CD4-positive, CD25-positive, alpha-beta regulatory T cell (primary cell): Measurements from ENCODE around the gene KCNJ15. TPM values are rescaled to one million over a fixed set of nuclear protein-coding genes. Genes with fewer than 3 reads are reported as not detected.

ENCODE experiments used
- ATAC-seq, 2 donors: fragments of 150-1000 bp; cut with Tn5 transposase; one replicate each; pipeline ENCODE4 v1.10.0; 2021; ENCODE audit warnings: low read depth in 2 of 2, moderate number of reproducible peaks in 2 of 2, moderate library complexity in 1 of 2
- DNase-seq, 3 donors: peaks; one replicate each; pipeline versions ENCODE4 v3.0.0 to v3.0.0-alpha.2; 2012 to 2022; ENCODE audit warnings: mixed read lengths in 1 of 3
- H3K27ac ChIP-seq: one replicate; pipeline ENCODE4 v1.7.0; 2013; ENCODE audit warnings: mild to moderate bottlenecking, low read length; ENCODE audit not compliant: insufficient read depth, poor library complexity, severe bottlenecking
- H3K27me3 ChIP-seq: one replicate; pipeline ENCODE4 v1.7.0; 2013; ENCODE audit warnings: low read length; ENCODE audit not compliant: control insufficient read depth, insufficient read depth
- H3K36me3 ChIP-seq: one replicate; pipeline ENCODE4 v1.7.0; 2013; ENCODE audit warnings: mild to moderate bottlenecking, low read length, moderate library complexity; ENCODE audit not compliant: control insufficient read depth, insufficient read depth
- H3K4me1 ChIP-seq: 2 replicates; pipeline ENCODE4 v1.7.0; 2013; ENCODE audit warnings: mild to moderate bottlenecking, low read length; ENCODE audit not compliant: insufficient read depth, control insufficient read depth, poor library complexity, severe bottlenecking
- H3K4me3 ChIP-seq: one replicate; pipeline ENCODE4 v1.7.0; 2013; ENCODE audit warnings: low read depth, mild to moderate bottlenecking, low read length, moderate library complexity
- H3K9me3 ChIP-seq, 2 experiments: 1 replicate in 1 of 2; 2 replicates in 1 of 2; pipeline ENCODE4 v1.7.0; 2013; ENCODE audit warnings: low read length in 2 of 2, mild to moderate bottlenecking in 1 of 2, moderate library complexity in 1 of 2; ENCODE audit not compliant: control insufficient read depth in 2 of 2
- H3K27ac Mint-ChIP-seq, 3 donors: one replicate each; pipeline ENCODE4 v1.8.0; 2020 to 2022; ENCODE audit warnings: mild to moderate bottlenecking in 3 of 3, mixed read lengths in 3 of 3, moderate library complexity in 2 of 3
- H3K27me3 Mint-ChIP-seq: one replicate; pipeline ENCODE4 v1.8.0; 2022; ENCODE audit warnings: mild to moderate bottlenecking, mixed read lengths
- H3K36me3 Mint-ChIP-seq: one replicate; pipeline ENCODE4 v1.8.0; 2020; ENCODE audit warnings: mixed read lengths
- H3K4me1 Mint-ChIP-seq, 4 donors: one replicate each; pipeline ENCODE4 v1.8.0; 2020 to 2022; ENCODE audit warnings: mixed read lengths in 4 of 4, mild to moderate bottlenecking in 1 of 4
- H3K4me3 Mint-ChIP-seq, 4 donors: one replicate each; pipeline ENCODE4 v1.8.0; 2020 to 2022; ENCODE audit warnings: mild to moderate bottlenecking in 4 of 4, mixed read lengths in 4 of 4, moderate library complexity in 3 of 4
- H3K9me3 Mint-ChIP-seq, 7 donors: one replicate each; pipeline ENCODE4 v1.8.0; 2020 to 2022; ENCODE audit warnings: mixed read lengths in 7 of 7, mild to moderate bottlenecking in 3 of 7, moderate library complexity in 2 of 7
- polyA plus RNA-seq, 4 donors: library from polyadenylated mRNA; unstranded; fragments of 300-500 nt; fragmentation: Illumina TruSeq; gene quantifications; one replicate each; pipeline ENCODE4 v1.2.3, GENCODE V29; 2021
- total RNA-seq: library from RNA; stranded (reverse); gene quantifications from one replicate; pipeline ENCODE4 v1.2.3, GENCODE V29; 2022

KCNJ15 gene
- total and polyA plus RNA-seq, 5 donors from 2014 or later, result 0.10 TPM; not detected in 4

- Mint-ChIP-seq H3K27me3 (peaks cover 7% of the 10 kb centered on the region), H3K4me3 (no peak overlapping the region), H3K27ac (no peak overlapping the region), H3K36me3 (no peaks in the 10 kb centered on the region), H3K4me1 (no peaks in the 10 kb centered on the region), H3K9me3 (peaks cover 0 to 3% (median 0%) of the 10 kb centered on the region in 7 donors)
- Histone ChIP-seq H3K9me3 (no peaks in the 10 kb centered on the region), H3K27ac (no peak overlapping the region), H3K4me1 (no peaks in the 10 kb centered on the region), H3K4me3 (no peak overlapping the region), H3K27me3 (no peaks in the 10 kb centered on the region), H3K36me3 (no peaks in the 10 kb centered on the region)
- ATAC-seq, result no peak
- no peak for DNase-seq
Observed at GRCh38 chr21:38312822-38313221, 56.0 kb downstream of the KCNJ15 start.

- no peak overlapping the region for H3K27ac Mint-ChIP-seq
- H3K27me3 Mint-ChIP-seq, result peaks cover 7% of the 10 kb centered on the region
- ATAC-seq (no peak), DNase-seq (no peak)
- Histone ChIP-seq H3K9me3 (no peaks in the 10 kb centered on the region), H3K27ac (no peak overlapping the region), H3K4me1 (no peaks in the 10 kb centered on the region), H3K36me3 (no peaks in the 10 kb centered on the region), H3K4me3 (no peak overlapping the region), H3K27me3 (no peaks in the 10 kb centered on the region)
- peaks cover 0 to 2% (median 0%) of the 10 kb centered on the region in 4 donors for H3K4me1 Mint-ChIP-seq
- H3K9me3 Mint-ChIP-seq, result peaks cover 0 to 3% (median 0%) of the 10 kb centered on the region in 7 donors
- no peaks in the 10 kb centered on the region for H3K36me3 Mint-ChIP-seq
- no peak overlapping the region for H3K4me3 Mint-ChIP-seq
Observed at GRCh38 chr21:38314558-38314957, 57.8 kb downstream of the KCNJ15 start.

- peaks cover 0 to 2% (median 0%) of the 10 kb centered on the region in 4 donors for H3K4me1 Mint-ChIP-seq
- Histone ChIP-seq H3K4me3 (no peak overlapping the region), H3K9me3 (no peaks in the 10 kb centered on the region), H3K4me1 (no peaks in the 10 kb centered on the region), H3K27me3 (no peaks in the 10 kb centered on the region), H3K36me3 (no peaks in the 10 kb centered on the region), H3K27ac (no peak overlapping the region)
- no peak for ATAC-seq
- H3K36me3 Mint-ChIP-seq, result no peaks in the 10 kb centered on the region
- no peak for DNase-seq
- peaks cover 7% of the 10 kb centered on the region for H3K27me3 Mint-ChIP-seq
- H3K4me3 Mint-ChIP-seq, result no peak overlapping the region
- H3K9me3 Mint-ChIP-seq, result peaks cover 0 to 3% (median 0%) of the 10 kb centered on the region in 7 donors
- no peak overlapping the region for H3K27ac Mint-ChIP-seq
Observed at GRCh38 chr21:38315122-38315521, 58.3 kb downstream of the KCNJ15 start.

GRCh38 chr21:38319781-38320180 is 63.0 kb downstream of the KCNJ15 start:
- ATAC-seq, result no peak
- H3K36me3 Mint-ChIP-seq, result no peaks in the 10 kb centered on the region
- peaks cover 5% of the 10 kb centered on the region for H3K27me3 Mint-ChIP-seq
- DNase-seq, result no peak
- Histone ChIP-seq H3K4me1 (no peaks in the 10 kb centered on the region), H3K27ac (no peak overlapping the region), H3K27me3 (no peaks in the 10 kb centered on the region), H3K4me3 (no peak overlapping the region), H3K9me3 (no peaks in the 10 kb centered on the region), H3K36me3 (no peaks in the 10 kb centered on the region)
- peaks cover 0 to 7% (median under 1%) of the 10 kb centered on the region in 4 donors for H3K4me1 Mint-ChIP-seq
- H3K4me3 Mint-ChIP-seq, result no peak overlapping the region
- H3K27ac Mint-ChIP-seq, result no peak overlapping the region
- H3K9me3 Mint-ChIP-seq, result peaks cover 0 to 2% (median 0%) of the 10 kb centered on the region in 7 donors

GRCh38 chr21:38321568-38321967 is 64.8 kb downstream of the KCNJ15 start:
- no peak for DNase-seq
- Mint-ChIP-seq H3K4me1 (peaks cover 0 to 7% (median under 1%) of the 10 kb centered on the region in 4 donors), H3K9me3 (peaks cover 0 to 2% (median 0%) of the 10 kb centered on the region in 7 donors), H3K27ac (no peak overlapping the region), H3K36me3 (no peaks in the 10 kb centered on the region), H3K4me3 (no peak overlapping the region), H3K27me3 (peaks cover 5% of the 10 kb centered on the region)
- no peaks in the 10 kb centered on the region for H3K4me1 ChIP-seq
- H3K27ac ChIP-seq, result no peak overlapping the region
- ATAC-seq, result no peak
- no peaks in the 10 kb centered on the region for H3K9me3 ChIP-seq
- no peaks in the 10 kb centered on the region for H3K36me3 ChIP-seq
- no peak overlapping the region for H3K4me3 ChIP-seq
- no peaks in the 10 kb centered on the region for H3K27me3 ChIP-seq

- H3K4me3 Mint-ChIP-seq, result no peak overlapping the region
- peaks cover 0 to 7% (median under 1%) of the 10 kb centered on the region in 4 donors for H3K4me1 Mint-ChIP-seq
Observed at GRCh38 chr21:38322311-38322950, 65.6 kb downstream of the KCNJ15 start.

GRCh38 chr21:38323721-38324531 is 67.1 kb downstream of the KCNJ15 start:
- Histone ChIP-seq H3K4me3 (no peak overlapping the region), H3K27me3 (no peaks in the 10 kb centered on the region), H3K27ac (no peak overlapping the region), H3K36me3 (no peaks in the 10 kb centered on the region), H3K4me1 (no peaks in the 10 kb centered on the region), H3K9me3 (no peaks in the 10 kb centered on the region)
- no peak for ATAC-seq
- DNase-seq, result no peak
- Mint-ChIP-seq H3K9me3 (peaks cover 0 to 2% (median 0%) of the 10 kb centered on the region in 7 donors), H3K27ac (no peak overlapping the region), H3K27me3 (peaks cover 5% of the 10 kb centered on the region), H3K4me3 (no peak overlapping the region), H3K36me3 (no peaks in the 10 kb centered on the region), H3K4me1 (peaks cover 0 to 7% (median under 1%) of the 10 kb centered on the region in 4 donors)

More at GRCh38 chr21:38322311-38322950, 65.6 kb downstream of the KCNJ15 start:
- peaks cover 5% of the 10 kb centered on the region for H3K27me3 Mint-ChIP-seq
- H3K27ac Mint-ChIP-seq, result no peak overlapping the region
- H3K9me3 Mint-ChIP-seq, result peaks cover 0 to 2% (median 0%) of the 10 kb centered on the region in 7 donors
- Histone ChIP-seq H3K4me1 (no peaks in the 10 kb centered on the region), H3K9me3 (no peaks in the 10 kb centered on the region), H3K27me3 (no peaks in the 10 kb centered on the region), H3K4me3 (no peak overlapping the region), H3K27ac (no peak overlapping the region), H3K36me3 (no peaks in the 10 kb centered on the region)
- H3K36me3 Mint-ChIP-seq, result no peaks in the 10 kb centered on the region
- DNase-seq (no peak), ATAC-seq (no peak)
